ENCODE results near the gene VHLL. TPM values are rescaled to one million over a fixed set of nuclear protein-coding genes. Genes with fewer than 3 reads are reported as not detected.

The VHLL gene
- total RNA-seq, 4 donors from 2014 or later: not detected

DNA sequence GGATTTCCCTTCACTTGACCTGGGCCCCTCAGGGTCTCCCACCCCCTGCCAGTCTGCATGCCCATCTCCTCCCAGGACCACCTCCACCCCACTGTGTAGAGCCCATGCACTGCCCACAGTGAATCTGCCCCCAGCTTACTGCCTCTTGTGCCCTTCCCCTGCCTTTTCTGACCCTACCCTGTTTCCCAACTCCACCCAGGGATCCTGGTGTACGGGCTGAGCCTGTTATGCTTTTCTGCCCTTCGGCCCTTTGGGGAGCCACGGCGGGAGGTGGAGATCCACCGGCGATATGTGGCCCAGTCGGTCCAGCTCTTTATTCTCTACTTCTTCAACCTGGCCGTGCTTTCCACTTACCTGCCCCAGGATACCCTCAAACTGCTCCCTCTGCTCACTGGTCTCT is 13.0 kb downstream of the VHLL start:
- intact Hi-C loops (cut with DNase I; ENCODE audit: low total_unique reads): no loop called here
- H3K4me3 ChIP-seq (ENCODE audit: low read depth, poor library complexity, severe bottlenecking): no peak overlapping the region
- WGBS, 2 donors: 69 to 74% methylated on average over 8 of the region's 8 CpGs
- TF ChIP-seq, protein P1, sequence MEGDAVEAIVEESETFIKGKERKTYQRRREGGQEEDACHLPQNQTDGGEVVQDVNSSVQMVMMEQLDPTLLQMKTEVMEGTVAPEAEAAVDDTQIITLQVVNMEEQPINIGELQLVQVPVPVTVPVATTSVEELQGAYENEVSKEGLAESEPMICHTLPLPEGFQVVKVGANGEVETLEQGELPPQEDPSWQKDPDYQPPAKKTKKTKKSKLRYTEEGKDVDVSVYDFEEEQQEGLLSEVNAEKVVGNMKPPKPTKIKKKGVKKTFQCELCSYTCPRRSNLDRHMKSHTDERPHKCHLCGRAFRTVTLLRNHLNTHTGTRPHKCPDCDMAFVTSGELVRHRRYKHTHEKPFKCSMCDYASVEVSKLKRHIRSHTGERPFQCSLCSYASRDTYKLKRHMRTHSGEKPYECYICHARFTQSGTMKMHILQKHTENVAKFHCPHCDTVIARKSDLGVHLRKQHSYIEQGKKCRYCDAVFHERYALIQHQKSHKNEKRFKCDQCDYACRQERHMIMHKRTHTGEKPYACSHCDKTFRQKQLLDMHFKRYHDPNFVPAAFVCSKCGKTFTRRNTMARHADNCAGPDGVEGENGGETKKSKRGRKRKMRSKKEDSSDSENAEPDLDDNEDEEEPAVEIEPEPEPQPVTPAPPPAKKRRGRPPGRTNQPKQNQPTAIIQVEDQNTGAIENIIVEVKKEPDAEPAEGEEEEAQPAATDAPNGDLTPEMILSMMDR (IDR thresholded peaks at IDR 0.05): no peak
- TF ChIP-seq POLR2A (IDR thresholded peaks at IDR 0.05): no peak
- DNase-seq (ENCODE audit: low spot score in 2 of 2): no peak

DNA sequence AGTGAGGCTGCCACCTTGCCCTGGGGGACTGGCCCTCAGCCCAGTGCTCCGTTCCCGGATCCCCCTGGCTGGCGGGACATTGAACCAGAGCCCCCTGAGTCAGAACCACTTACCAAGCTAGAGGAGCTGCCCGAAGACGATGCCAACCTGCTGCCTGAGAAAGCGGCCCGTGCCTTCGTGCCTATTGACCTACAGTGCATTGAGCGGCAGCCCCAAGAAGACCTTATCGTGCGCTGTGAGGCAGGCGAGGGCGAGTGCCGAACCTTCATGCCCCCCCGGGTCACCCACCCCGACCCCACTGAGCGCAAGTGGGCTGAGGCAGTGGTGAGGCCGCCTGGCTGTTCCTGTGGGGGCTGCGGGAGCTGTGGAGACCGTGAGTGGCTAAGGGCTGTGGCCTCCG is 13.7 kb downstream of the VHLL start:
- intact Hi-C loops (cut with DNase I; ENCODE audit: low total_unique reads): no loop called here
- whole genome bisulfite sequencing, 2 donors: 72 to 86% methylated on average over 15 to 21 of the region's 21 CpGs
- TF ChIP-seq POLR2A (IDR thresholded peaks at IDR 0.05): no peak
- TF ChIP-seq, protein P1 (IDR thresholded peaks at IDR 0.05): no peak
- no peak overlapping the region for H3K4me3 ChIP-seq (ENCODE audit: low read depth, poor library complexity, severe bottlenecking)
- DNase-seq (ENCODE audit: low spot score in 2 of 2): no peak

DNA sequence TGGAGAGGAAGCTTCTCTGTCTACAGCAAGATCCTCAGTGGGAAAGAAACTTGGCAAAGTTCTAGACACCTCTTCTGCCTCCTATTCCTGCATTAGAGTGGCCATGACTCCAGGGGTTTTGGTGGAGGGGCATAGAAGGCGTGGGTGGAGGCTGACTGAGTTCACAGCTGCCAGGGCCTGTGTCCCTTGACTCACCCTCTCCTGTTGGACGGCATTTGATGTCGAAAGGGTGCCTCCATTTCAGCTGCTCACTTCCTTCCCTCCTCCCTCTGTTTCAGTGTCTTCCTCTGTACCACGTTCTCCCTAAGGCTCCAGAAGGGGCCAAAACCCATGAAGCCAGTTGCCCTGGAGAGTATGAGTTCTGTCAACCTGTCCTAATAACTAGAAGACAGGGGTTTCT is 14.3 kb downstream of the VHLL start:
- H3K4me3 ChIP-seq (ENCODE audit: low read depth, poor library complexity, severe bottlenecking): no peak overlapping the region
- WGBS, 2 donors: 39 to 41% methylated on average over 4 of the region's 4 CpGs
- intact Hi-C loops (cut with DNase I; ENCODE audit: low total_unique reads): no loop called here

DNA sequence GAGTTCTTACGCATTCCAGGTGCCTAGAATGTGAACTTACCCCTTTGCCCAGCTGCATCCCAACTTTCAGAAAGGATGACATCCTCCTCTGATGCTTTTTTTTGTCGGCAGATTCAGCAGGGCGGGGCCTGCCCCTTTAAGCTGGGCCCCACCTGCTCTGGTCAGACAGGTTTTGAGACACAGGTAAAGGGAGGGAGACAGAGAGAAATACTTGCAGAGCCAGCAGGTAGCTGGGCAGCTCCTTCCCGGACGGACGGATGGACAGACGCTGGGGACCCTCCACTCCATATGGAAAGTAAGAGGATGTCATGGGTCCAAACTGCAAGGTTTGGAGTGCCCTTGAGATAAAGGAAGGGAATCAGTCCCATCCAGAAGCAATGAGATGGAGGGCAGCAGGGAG is 15.0 kb downstream of the VHLL start, which contains the start of gene TMEM79:
TSS of gene TMEM79 (plus strand) at position 214 of the 400 bp plus-strand sequence. CDS start 902 bp downstream, outside the sequence.
- TF ChIP-seq, protein P1 (IDR thresholded peaks at IDR 0.05): no peak
- no peak for TF ChIP-seq POLR2A (IDR thresholded peaks at IDR 0.05)
- H3K4me3 ChIP-seq (ENCODE audit: low read depth, poor library complexity, severe bottlenecking): peak within 1 kb of the TSS; percentile 84
- DNase-seq (ENCODE audit: low spot score in 2 of 2): no peak
- intact Hi-C loops (cut with DNase I; ENCODE audit: low total_unique reads): no loop called here
- WGBS, 2 donors: 55 to 73% methylated on average over 7 of the region's 7 CpGs

More for the DNA sequence above, 14.3 kb downstream of the VHLL start:
- no peak for TF ChIP-seq POLR2A (IDR thresholded peaks at IDR 0.05)
- TF ChIP-seq, protein P1 (IDR thresholded peaks at IDR 0.05): no peak
- no peak for DNase-seq (ENCODE audit: low spot score in 2 of 2)

DNA sequence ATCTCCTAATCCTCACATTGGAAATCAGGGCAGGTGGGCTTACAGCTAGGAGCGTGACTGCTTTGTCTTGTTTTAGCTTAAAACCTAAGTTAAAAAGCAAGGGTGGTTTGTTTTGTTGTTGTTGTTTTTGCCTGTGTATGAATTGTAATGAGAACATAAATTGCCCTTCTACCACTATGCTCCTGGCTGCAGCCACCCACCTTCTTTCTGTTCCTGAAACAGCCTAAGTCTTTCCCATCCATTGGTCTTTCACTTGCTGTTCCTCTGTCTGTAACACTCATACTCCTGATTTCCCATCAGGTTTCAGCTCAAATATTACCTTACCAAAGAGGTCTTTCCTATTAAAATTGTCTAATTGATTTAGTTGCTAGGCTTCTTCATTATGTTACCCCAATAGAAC is 15.6 kb downstream of the VHLL start:
- no peak for DNase-seq (ENCODE audit: low spot score in 2 of 2)
- H3K4me3 ChIP-seq (ENCODE audit: low read depth, poor library complexity, severe bottlenecking): no peak overlapping the region
- intact Hi-C loops (cut with DNase I; ENCODE audit: low total_unique reads): no loop called here
- WGBS, 2 donors: 70 to 78% methylated on average over 1 of the region's 1 CpG
- TF ChIP-seq POLR2A (IDR thresholded peaks at IDR 0.05): no peak
- TF ChIP-seq, protein P1 (IDR thresholded peaks at IDR 0.05): no peak

Measured in lower leg skin (tissue), 4 donors.